Keratinocyte (primary cell): Measurements from ENCODE around the gene CNGA2. TPM values are rescaled to one million over a fixed set of nuclear protein-coding genes. Genes with fewer than 3 reads are reported as not detected.

Experiments
- DNase-seq: peaks from one replicate; pipeline ENCODE4 v3.0.0-alpha.2; 2011; ENCODE audit warnings: low read depth, missing footprints, low spot score
- FAIRE-seq: peaks from 2 replicates; lab custom pipeline; 2011; peaks lifted over from hg19 to GRCh38; lab: Jason Lieb, UNC
- H2AFZ ChIP-seq: 2 replicates; pipeline ENCODE4 v1.6.0; 2012; ENCODE audit warnings: low read length, control low read depth, inconsistent platforms; ENCODE audit not compliant: control insufficient read depth
- H3K27ac ChIP-seq: 2 replicates; pipeline ENCODE4 v1.5.1; 2011; ENCODE audit warnings: low read length; ENCODE audit not compliant: control insufficient read depth, insufficient read depth
- H3K27me3 ChIP-seq: 3 replicates; pipeline ENCODE4 v1.6.0; 2011; ENCODE audit warnings: low read length; ENCODE audit not compliant: control insufficient read depth, insufficient read depth; ENCODE audit errors: extremely low read depth
- H3K36me3 ChIP-seq, 2 experiments: 2 replicates in 1 of 2; 3 replicates in 1 of 2; pipeline ENCODE4 v1.5.1; 2011; ENCODE audit warnings: low read length in 2 of 2, mild to moderate bottlenecking in 1 of 2; ENCODE audit not compliant: control insufficient read depth in 2 of 2, insufficient read depth in 2 of 2; ENCODE audit errors: extremely low read depth in 1 of 2
- H3K4me1 ChIP-seq: 3 replicates; pipeline ENCODE4 v1.5.1; 2011; ENCODE audit warnings: low read length; ENCODE audit not compliant: control insufficient read depth, insufficient read depth; ENCODE audit errors: extremely low read depth
- H3K4me2 ChIP-seq: 3 replicates; pipeline ENCODE4 v1.6.0; 2011; ENCODE audit warnings: low read depth, low read length; ENCODE audit not compliant: control insufficient read depth, insufficient read depth; ENCODE audit errors: extremely low read depth
- H3K4me3 ChIP-seq, 3 experiments: fragments of 200-600 bp in 1 of 3; sonication (generic) in 1 of 3; 2 replicates in 2 of 3; 3 replicates in 1 of 3; pipeline ENCODE4 v1.5.1; 2011 to 2016; ENCODE audit warnings: low read length in 3 of 3, mild to moderate bottlenecking in 3 of 3, control low read depth in 2 of 3, inconsistent platforms in 1 of 3, low read depth in 1 of 3, mixed read lengths in 1 of 3, mixed run types in 1 of 3, moderate library complexity in 1 of 3; ENCODE audit not compliant: control insufficient read depth in 2 of 3, insufficient read depth in 2 of 3; ENCODE audit errors: extremely low read depth in 1 of 3
- H3K79me2 ChIP-seq: 2 replicates; pipeline ENCODE4 v1.6.0; 2012; ENCODE audit warnings: low read length; ENCODE audit not compliant: control insufficient read depth, insufficient read depth
- H3K9ac ChIP-seq: 3 replicates; pipeline ENCODE4 v1.6.0; 2011; ENCODE audit warnings: low read length; ENCODE audit not compliant: control insufficient read depth, insufficient read depth; ENCODE audit errors: extremely low read depth
- H3K9me1 ChIP-seq: 3 replicates; pipeline ENCODE4 v1.6.0; 2011; ENCODE audit warnings: low read length; ENCODE audit not compliant: control insufficient read depth, insufficient read depth; ENCODE audit errors: extremely low read depth
- H3K9me3 ChIP-seq: 2 replicates; pipeline ENCODE4 v1.5.1; 2012; ENCODE audit warnings: low read depth, low read length; ENCODE audit not compliant: control insufficient read depth
- H4K20me1 ChIP-seq: 3 replicates; pipeline ENCODE4 v1.6.0; 2011; ENCODE audit warnings: low read length; ENCODE audit not compliant: control insufficient read depth, insufficient read depth; ENCODE audit errors: extremely low read depth
- CTCF ChIP-seq, 3 experiments: IDR thresholded peaks in 1 of 3; conservative IDR thresholded peaks in 1 of 3; optimal IDR thresholded peaks in 1 of 3; 2 replicates in 2 of 3; 3 replicates in 1 of 3; pipeline versions ENCODE3 to v1.5.1; 2011; ENCODE audit warnings: low read length in 3 of 3, mild to moderate bottlenecking in 3 of 3, moderate library complexity in 2 of 3, control low read depth in 1 of 3, inconsistent platforms in 1 of 3; ENCODE audit not compliant: insufficient read depth in 2 of 3; ENCODE audit errors: extremely low read depth in 1 of 3
- EZH2 ChIP-seq: IDR thresholded peaks from one replicate; pipeline ENCODE4 v1.6.1; 2012; ENCODE audit warnings: inconsistent platforms, mild to moderate bottlenecking, low read length, moderate library complexity
- dilution Hi-C: fragments of 300-500 bp; cut with MboI; formaldehyde crosslinking; loops from one replicate; pipeline ENCODE4 v1.7.0; 2020; ENCODE audit warnings: low sequenced_read_pairs; ENCODE audit not compliant: extremely low pct_ligation_motif_present
- polyA plus RNA-seq, 5 experiments: library from polyadenylated mRNA; depleted of rRNA in 3 of 5; stranded (reverse) in 3 of 5; stranded (forward) in 1 of 5; unstranded in 1 of 5; fragments of >200 nt; gene quantifications; 1 replicate in 1 of 5; 2 replicates in 3 of 5; 3 replicates in 1 of 5; pipeline versions ENCODE4 v1.2.1 to v1.2.3, GENCODE V29; 2011 to 2012; ENCODE audit warnings: missing spikeins in 2 of 5, low read depth in 1 of 5, low replicate concordance in 1 of 5

The CNGA2 gene
- polyA plus RNA-seq, 1 donor (not counting 4 experiments of a cell fraction or from before 2014, with no cell fraction given): not detected

GRCh38 chrX:151694121-151694520 is 40.4 kb upstream of the CNGA2 start:
- no peaks in the 10 kb centered on the region for H3K36me3 ChIP-seq
- dilution Hi-C loops: no loop called here

GRCh38 chrX:151694661-151695582 is 39.6 kb upstream of the CNGA2 start, which contains the start of gene PRRG3:
PRRG3 (plus strand) TSS chrX:151695458; CDS start chrX:151698815, 3,357 bp downstream.
- Histone ChIP-seq H2AFZ (no peak within 1 kb of the TSS), H3K36me3 (no peaks in the 10 kb centered on the region), H3K27ac (no peak within 1 kb of the TSS), H3K4me1 (no peaks in the 10 kb centered on the region), H3K27me3 (peaks cover 7% of the 10 kb centered on the region), H3K9ac (no peak within 1 kb of the TSS), H3K9me3 (no peaks in the 10 kb centered on the region), H4K20me1 (no peaks in the 10 kb centered on the region), H3K4me2 (no peak within 1 kb of the TSS), H3K9me1 (no peaks in the 10 kb centered on the region), H3K79me2 (no peaks in the 10 kb centered on the region), H3K4me3 (no peak within 1 kb of the TSS)
- no peak for DNase-seq
- no peak for FAIRE-seq
- TF ChIP-seq EZH2 (no peak), CTCF (optimal IDR thresholded peaks at IDR 0.05 in 1 of 3, IDR thresholded peaks at IDR 0.05 in 1 of 3, conservative IDR thresholded peaks at IDR 0.05 in 1 of 3; ENCODE audit: extremely low read depth in 1 of 3, insufficient read depth in 2 of 3, low read length in 3 of 3) (no peak)
- dilution Hi-C loops: no loop called here

More at GRCh38 chrX:151694121-151694520, 40.4 kb upstream of the CNGA2 start:
- Histone ChIP-seq H3K9ac (no peak overlapping the region), H3K4me2 (no peak overlapping the region), H4K20me1 (no peaks in the 10 kb centered on the region), H3K27ac (no peak overlapping the region), H3K79me2 (no peaks in the 10 kb centered on the region), H3K9me3 (no peaks in the 10 kb centered on the region), H3K4me3 (no peak overlapping the region), H3K4me1 (no peaks in the 10 kb centered on the region), H3K9me1 (no peaks in the 10 kb centered on the region), H3K27me3 (peaks cover 7% of the 10 kb centered on the region), H2AFZ (no peak overlapping the region)
- DNase-seq: no peak
- FAIRE-seq: no peak
- TF ChIP-seq CTCF (optimal IDR thresholded peaks at IDR 0.05 in 1 of 3, IDR thresholded peaks at IDR 0.05 in 1 of 3, conservative IDR thresholded peaks at IDR 0.05 in 1 of 3; ENCODE audit: extremely low read depth in 1 of 3, insufficient read depth in 2 of 3, low read length in 3 of 3) (no peak), EZH2 (no peak)
